Measurements from ENCODE around the gene TLR5. TPM values are rescaled to one million over a fixed set of nuclear protein-coding genes. Genes with fewer than 3 reads are reported as not detected.

The TLR5 gene
- total RNA-seq: 0.17 to 0.36 TPM (median 0.22 TPM) in 3 replicates
- long read RNA-seq, partial matches to known transcripts: 0 of 1 reads
- long read RNA-seq, other reads (novel, unspliced or antisense): 1 of 1 reads

GRCh38 chr1:223142795-223143536, at the start of gene TLR5:
Gene TLR5, minus strand, starts transcription at chr1:223143248. Its CDS starts 30,217 bp downstream, at chr1:223113031.
- no peak within 1 kb of the TSS for H3K27ac Mint-ChIP-seq (ENCODE audit: unreplicated experiment)
- DNase-seq (ENCODE audit: low spot score): no peak
- peak; percentile 87 for TF ChIP-seq CTCF (IDR thresholded peaks at IDR 0.05)
- H3K27me3 Mint-ChIP-seq (ENCODE audit: low read depth): peaks cover 17% of the 10 kb centered on the region
- peaks cover 2% of the 10 kb centered on the region for H3K36me3 Mint-ChIP-seq (ENCODE audit: low read depth)
- H3K9me3 Mint-ChIP-seq (ENCODE audit: low read depth): peaks cover 14% of the 10 kb centered on the region
- H3K4me1 Mint-ChIP-seq (ENCODE audit: low read depth): peaks cover 10% of the 10 kb centered on the region
- H3K4me3 Mint-ChIP-seq (ENCODE audit: unreplicated experiment): peak within 1 kb of the TSS; percentile 64

DNA sequence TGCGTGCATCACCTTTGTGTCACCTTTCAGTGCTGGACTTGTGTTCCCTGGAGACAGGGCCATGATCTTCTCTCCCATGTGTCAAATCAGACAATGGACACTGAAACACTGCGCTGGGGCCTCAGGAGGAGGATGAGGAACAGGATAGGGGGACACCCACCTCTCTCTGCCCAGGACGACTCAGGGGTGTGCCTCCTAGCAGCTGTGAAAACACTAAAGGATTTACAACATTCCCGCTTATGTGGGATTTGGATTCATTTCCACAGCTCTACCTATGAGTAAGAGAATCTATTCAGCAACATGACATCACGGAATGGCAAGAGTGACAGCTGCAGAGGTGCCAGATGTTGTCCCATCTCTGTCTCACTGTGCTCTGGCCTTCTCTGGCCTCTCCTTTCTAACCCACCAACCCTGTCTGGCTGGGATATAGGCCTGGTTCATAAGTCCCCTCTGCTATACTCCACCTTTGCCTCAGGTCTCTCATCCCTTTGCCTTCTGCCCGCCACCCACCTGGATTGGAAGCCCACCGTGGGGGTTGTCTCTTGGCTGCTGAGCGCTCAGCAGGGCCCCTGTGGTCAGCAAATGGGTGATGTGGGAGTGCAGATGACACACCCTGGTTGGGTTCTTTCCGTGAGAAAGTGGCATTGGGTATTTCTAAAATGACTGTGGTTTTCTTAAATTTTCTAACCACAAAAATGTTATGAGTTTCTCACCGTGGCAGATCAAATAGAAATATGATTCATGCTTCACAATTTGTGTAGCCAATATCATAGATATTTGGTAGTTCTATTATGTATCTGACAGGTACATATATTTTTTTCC, 47.1 kb upstream of the TLR5 start:
- H3K4me3 Mint-ChIP-seq (ENCODE audit: unreplicated experiment): no peak overlapping the region
- no peak for DNase-seq (ENCODE audit: low spot score)
- no peaks in the 10 kb centered on the region for H3K36me3 Mint-ChIP-seq (ENCODE audit: low read depth)
- H3K9me3 Mint-ChIP-seq (ENCODE audit: low read depth): no peaks in the 10 kb centered on the region
- peaks cover 20% of the 10 kb centered on the region for H3K4me1 Mint-ChIP-seq (ENCODE audit: low read depth)
- H3K27me3 Mint-ChIP-seq (ENCODE audit: low read depth): peaks cover 4% of the 10 kb centered on the region
- no peak for TF ChIP-seq CTCF (IDR thresholded peaks at IDR 0.05)
- peak overlapping the region; percentile 91 for H3K27ac Mint-ChIP-seq (ENCODE audit: unreplicated experiment)

- Mint-ChIP-seq H3K27ac (ENCODE audit: unreplicated experiment) (no peak overlapping the region), H3K9me3 (ENCODE audit: low read depth) (no peaks in the 10 kb centered on the region), H3K27me3 (ENCODE audit: low read depth) (peaks cover 5% of the 10 kb centered on the region), H3K4me3 (ENCODE audit: unreplicated experiment) (no peak overlapping the region), H3K36me3 (ENCODE audit: low read depth) (no peaks in the 10 kb centered on the region), H3K4me1 (ENCODE audit: low read depth) (peaks cover 20% of the 10 kb centered on the region)
- DNase-seq (ENCODE audit: low spot score): no peak
- TF ChIP-seq CTCF (IDR thresholded peaks at IDR 0.05): no peak
Measured at GRCh38 chr1:223189525-223189902, 46.5 kb upstream of the TLR5 start.

DNA sequence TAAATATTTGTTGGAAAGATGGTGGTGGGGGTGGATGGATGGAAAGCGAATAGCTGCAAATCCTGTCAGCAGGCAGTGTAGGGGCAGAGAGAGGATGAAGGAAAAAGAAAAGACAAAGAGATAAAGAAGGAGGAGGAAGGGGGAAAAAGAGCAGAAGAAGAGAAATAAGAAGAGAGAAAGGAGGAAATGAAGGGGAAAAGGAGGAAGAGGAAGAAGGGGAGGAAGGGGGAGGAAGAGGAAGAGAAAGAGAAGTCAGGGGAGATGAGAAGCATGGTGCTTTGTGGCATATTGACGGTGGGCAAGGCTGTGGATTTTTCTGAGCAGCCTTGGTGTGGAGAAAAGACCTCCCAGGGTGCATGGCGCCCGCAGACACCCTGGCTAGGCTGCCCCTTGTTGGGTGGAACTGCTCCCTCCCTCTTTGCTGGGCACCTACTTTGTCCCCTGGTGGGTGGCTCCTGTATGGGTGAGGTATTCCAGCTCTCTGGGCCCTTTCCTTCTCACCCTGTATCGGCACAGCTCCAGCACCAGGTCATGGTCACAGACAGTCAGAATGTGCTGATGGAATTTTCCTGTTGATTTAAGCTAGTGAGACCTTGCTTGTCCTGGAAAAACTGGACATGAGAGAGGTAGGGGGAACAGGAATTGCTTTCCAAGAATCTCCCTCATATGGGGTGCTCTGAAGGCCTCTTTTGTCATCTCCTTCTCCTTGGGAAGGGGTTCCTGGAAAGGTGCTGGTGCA, 45.7 kb upstream of the TLR5 start:
- H3K27me3 Mint-ChIP-seq (ENCODE audit: low read depth): peaks cover 6% of the 10 kb centered on the region
- no peak for DNase-seq (ENCODE audit: low spot score)
- peaks cover 20% of the 10 kb centered on the region for H3K4me1 Mint-ChIP-seq (ENCODE audit: low read depth)
- no peak overlapping the region for H3K27ac Mint-ChIP-seq (ENCODE audit: unreplicated experiment)
- TF ChIP-seq CTCF (IDR thresholded peaks at IDR 0.05): no peak
- H3K36me3 Mint-ChIP-seq (ENCODE audit: low read depth): no peaks in the 10 kb centered on the region
- H3K9me3 Mint-ChIP-seq (ENCODE audit: low read depth): no peaks in the 10 kb centered on the region
- H3K4me3 Mint-ChIP-seq (ENCODE audit: unreplicated experiment): no peak overlapping the region

DNA sequence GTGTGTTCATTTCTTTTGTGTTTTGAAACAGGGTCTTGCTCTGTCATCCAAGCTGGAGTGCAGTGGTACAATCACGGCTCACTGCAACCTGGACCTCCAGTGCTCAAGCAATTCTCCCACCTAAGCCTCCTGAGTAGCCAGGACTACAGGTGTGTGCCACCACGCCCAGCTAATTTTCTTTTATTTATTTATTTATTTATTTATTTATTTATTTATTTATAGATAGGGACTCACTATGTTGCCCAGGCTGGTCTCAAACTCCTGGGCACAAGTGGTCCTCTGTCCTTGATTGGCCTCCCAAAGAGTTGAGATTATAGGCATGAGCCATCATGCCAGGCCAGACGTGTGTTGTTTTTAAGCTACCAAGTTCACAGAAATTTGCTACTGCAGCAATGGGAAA, 43.8 kb upstream of the TLR5 start:
- peaks cover 12% of the 10 kb centered on the region for H3K27me3 Mint-ChIP-seq (ENCODE audit: low read depth)
- H3K27ac Mint-ChIP-seq (ENCODE audit: unreplicated experiment): no peak overlapping the region
- peaks cover 20% of the 10 kb centered on the region for H3K4me1 Mint-ChIP-seq (ENCODE audit: low read depth)
- no peak for DNase-seq (ENCODE audit: low spot score)
- H3K4me3 Mint-ChIP-seq (ENCODE audit: unreplicated experiment): no peak overlapping the region
- H3K36me3 Mint-ChIP-seq (ENCODE audit: low read depth): no peaks in the 10 kb centered on the region
- TF ChIP-seq CTCF (IDR thresholded peaks at IDR 0.05): no peak
- no peaks in the 10 kb centered on the region for H3K9me3 Mint-ChIP-seq (ENCODE audit: low read depth)

Measured in chondrocyte (in vitro differentiated cells).